ES-I3 (cell line): ENCODE data around the gene BTBD18.

ENCODE experiments used
- H3K36me3 ChIP-seq: 2 replicates; pipeline ENCODE4 v1.6.1; 2013; ENCODE audit warnings: mild to moderate bottlenecking, low read length, control low read depth, moderate library complexity; ENCODE audit not compliant: insufficient read depth
- H3K4me1 ChIP-seq: 2 replicates; pipeline ENCODE4 v1.6.1; 2013; ENCODE audit warnings: mild to moderate bottlenecking, control low read depth, low read length; ENCODE audit not compliant: insufficient read depth
- H3K9ac ChIP-seq: 2 replicates; pipeline ENCODE4 v1.6.1; 2013; ENCODE audit warnings: low read depth, mild to moderate bottlenecking, low read length, moderate library complexity
- H3K9me3 ChIP-seq: 2 replicates; pipeline ENCODE4 v1.6.1; 2013; ENCODE audit warnings: mild to moderate bottlenecking, low read length, moderate library complexity; ENCODE audit not compliant: control insufficient read depth, insufficient read depth

The BTBD18 gene

GRCh38 chr11:57781529-57781943 lies 29.9 kb upstream of the BTBD18 start:
- Histone ChIP-seq H3K9ac (peak overlapping the region; percentile 32; the same call in 1 of the 2 replicates), H3K36me3 (no peaks in the 10 kb centered on the region), H3K4me1 (peaks cover 57% of the 10 kb centered on the region), H3K9me3 (no peaks in the 10 kb centered on the region)

- H3K9ac ChIP-seq = peak overlapping the region; percentile 5; the same call in 1 of the 2 replicates
- no peaks in the 10 kb centered on the region for H3K9me3 ChIP-seq
- no peaks in the 10 kb centered on the region for H3K36me3 ChIP-seq
- H3K4me1 ChIP-seq = peaks cover 72% of the 10 kb centered on the region
Measured at GRCh38 chr11:57779276-57779675, 27.7 kb upstream of the BTBD18 start.

- H3K36me3 ChIP-seq = no peaks in the 10 kb centered on the region
- peak overlapping the region; percentile 5 for H3K9ac ChIP-seq
- H3K4me1 ChIP-seq = peaks cover 72% of the 10 kb centered on the region
- H3K9me3 ChIP-seq = no peaks in the 10 kb centered on the region
Measured at GRCh38 chr11:57778318-57779037, 26.9 kb upstream of the BTBD18 start.

GRCh38 chr11:57777969-57778317 lies 26.3 kb upstream of the BTBD18 start:
- Histone ChIP-seq H3K9ac (peak overlapping the region; percentile 3; the same call in 1 of the 2 replicates), H3K4me1 (peaks cover 72% of the 10 kb centered on the region), H3K36me3 (no peaks in the 10 kb centered on the region), H3K9me3 (no peaks in the 10 kb centered on the region)

- no peak overlapping the region for H3K9ac ChIP-seq
- H3K4me1 ChIP-seq = peaks cover 67% of the 10 kb centered on the region
- H3K9me3 ChIP-seq = no peaks in the 10 kb centered on the region
- no peaks in the 10 kb centered on the region for H3K36me3 ChIP-seq
Measured at GRCh38 chr11:57776577-57777210, 25.1 kb upstream of the BTBD18 start.

- H3K9me3 ChIP-seq = no peaks in the 10 kb centered on the region
- H3K36me3 ChIP-seq = no peaks in the 10 kb centered on the region
- no peak overlapping the region for H3K9ac ChIP-seq
- peaks cover 63% of the 10 kb centered on the region for H3K4me1 ChIP-seq
Measured at GRCh38 chr11:57776031-57776521, 24.5 kb upstream of the BTBD18 start.

GRCh38 chr11:57775491-57775890 lies 23.9 kb upstream of the BTBD18 start:
- Histone ChIP-seq H3K9ac (no peak overlapping the region), H3K36me3 (no peaks in the 10 kb centered on the region), H3K9me3 (no peaks in the 10 kb centered on the region), H3K4me1 (peaks cover 60% of the 10 kb centered on the region)

- no peaks in the 10 kb centered on the region for H3K9me3 ChIP-seq
- no peak overlapping the region for H3K9ac ChIP-seq
- peaks cover 38% of the 10 kb centered on the region for H3K4me1 ChIP-seq
- no peaks in the 10 kb centered on the region for H3K36me3 ChIP-seq
Measured at GRCh38 chr11:57773026-57773598, 21.5 kb upstream of the BTBD18 start.

GRCh38 chr11:57772562-57772961 lies 20.9 kb upstream of the BTBD18 start:
- Histone ChIP-seq H3K9me3 (no peaks in the 10 kb centered on the region), H3K4me1 (peaks cover 33% of the 10 kb centered on the region), H3K9ac (no peak overlapping the region), H3K36me3 (no peaks in the 10 kb centered on the region)

GRCh38 chr11:57771365-57771764 lies 19.7 kb upstream of the BTBD18 start:
- Histone ChIP-seq H3K9me3 (no peaks in the 10 kb centered on the region), H3K9ac (no peak overlapping the region), H3K4me1 (peaks cover 21% of the 10 kb centered on the region), H3K36me3 (no peaks in the 10 kb centered on the region)

- Histone ChIP-seq H3K4me1 (peaks cover 15% of the 10 kb centered on the region), H3K36me3 (no peaks in the 10 kb centered on the region), H3K9ac (no peak overlapping the region), H3K9me3 (no peaks in the 10 kb centered on the region)
Measured at GRCh38 chr11:57770793-57771192, 19.2 kb upstream of the BTBD18 start.

GRCh38 chr11:57764972-57765371 lies 13.4 kb upstream of the BTBD18 start:
- no peaks in the 10 kb centered on the region for H3K9me3 ChIP-seq
- H3K9ac ChIP-seq = no peak overlapping the region; the same call in 1 of the 2 replicates
- no peaks in the 10 kb centered on the region for H3K4me1 ChIP-seq
- no peaks in the 10 kb centered on the region for H3K36me3 ChIP-seq

- H3K9ac ChIP-seq = peak overlapping the region; percentile 99; the same call in 1 of the 2 replicates
- H3K9me3 ChIP-seq = no peaks in the 10 kb centered on the region
- H3K4me1 ChIP-seq = no peaks in the 10 kb centered on the region
- no peaks in the 10 kb centered on the region for H3K36me3 ChIP-seq
Measured at GRCh38 chr11:57764566-57764965, 12.9 kb upstream of the BTBD18 start.

- Histone ChIP-seq H3K36me3 (no peaks in the 10 kb centered on the region), H3K4me1 (no peaks in the 10 kb centered on the region), H3K9ac (peak overlapping the region; percentile 99), H3K9me3 (no peaks in the 10 kb centered on the region)
Measured at GRCh38 chr11:57764021-57764420, 12.4 kb upstream of the BTBD18 start.

GRCh38 chr11:57763568-57763967 lies 11.9 kb upstream of the BTBD18 start:
- Histone ChIP-seq H3K4me1 (no peaks in the 10 kb centered on the region), H3K36me3 (no peaks in the 10 kb centered on the region), H3K9ac (peak overlapping the region; percentile 99), H3K9me3 (no peaks in the 10 kb centered on the region)
